D341Med (cell line): ENCODE data around the gene PDZRN3.

Experiments
- DNase-seq: peaks from one replicate; pipeline ENCODE4 v3.0.0; 2012; ENCODE audit warnings: low spot score

Gene PDZRN3

GRCh38 chr3:73520931-73521461, 103.7 kb downstream of the PDZRN3 start:
- peak; percentile 74 for DNase-seq

- no peak for DNase-seq
Measured at GRCh38 chr3:73516631-73517030, 108.1 kb downstream of the PDZRN3 start.

- no peak for DNase-seq
Measured at GRCh38 chr3:73513260-73513659, 111.5 kb downstream of the PDZRN3 start.

GRCh38 chr3:73511571-73512525, 112.9 kb downstream of the PDZRN3 start:
- DNase-seq = no peak

- no peak for DNase-seq
Measured at GRCh38 chr3:73510784-73511183, 114.0 kb downstream of the PDZRN3 start.

GRCh38 chr3:73510334-73510733, 114.4 kb downstream of the PDZRN3 start:
- no peak for DNase-seq

- DNase-seq = no peak
Measured at GRCh38 chr3:73509816-73510215, 114.9 kb downstream of the PDZRN3 start.

GRCh38 chr3:73509066-73509465, 115.7 kb downstream of the PDZRN3 start:
- DNase-seq = no peak

- peak; percentile 71 for DNase-seq
Measured at GRCh38 chr3:73508330-73508954, 116.3 kb downstream of the PDZRN3 start.

- no peak for DNase-seq
Measured at GRCh38 chr3:73504852-73505251, 119.9 kb downstream of the PDZRN3 start.

GRCh38 chr3:73504239-73504638, 120.5 kb downstream of the PDZRN3 start:
- DNase-seq = no peak

GRCh38 chr3:73503781-73504180, 121.0 kb downstream of the PDZRN3 start:
- DNase-seq = no peak

- peak; percentile 71 for DNase-seq
Measured at GRCh38 chr3:73502609-73503583, 121.8 kb downstream of the PDZRN3 start.

- peak; percentile 71 for DNase-seq
Measured at GRCh38 chr3:73500321-73500720, 124.4 kb downstream of the PDZRN3 start.

- DNase-seq = no peak
Measured at GRCh38 chr3:73499787-73500186, 125.0 kb downstream of the PDZRN3 start.

- DNase-seq = no peak
Measured at GRCh38 chr3:73498764-73499622, 125.7 kb downstream of the PDZRN3 start.

- no peak for DNase-seq
Measured at GRCh38 chr3:73497646-73498406, 126.9 kb downstream of the PDZRN3 start.

GRCh38 chr3:73493543-73494308, 131.0 kb downstream of the PDZRN3 start:
- DNase-seq = no peak

- DNase-seq = no peak
Measured at GRCh38 chr3:73492186-73492585, 132.6 kb downstream of the PDZRN3 start.
